IMR-90 (cell line): Measurements from ENCODE around the gene ACBD3. TPM values are rescaled to one million over a fixed set of nuclear protein-coding genes. Genes with fewer than 3 reads are reported as not detected.

Source experiments
- ATAC-seq: fragments of 200-7000 bp; cut with Tn5 transposase; 2 replicates; pipeline ENCODE4 v1.9.1; 2020; ENCODE audit warnings: low read depth, mild to moderate bottlenecking, moderate library complexity
- BruUV-seq: library from RNA; stranded (reverse); fragments of 400-500 nt; replicated peaks from 2 replicates; lab custom pipeline; 2021; lab: Mats Ljungman, UMichigan
- CTCF ChIA-PET: fragments of 300-600 bp; formaldehyde crosslinking; extraction: SDS; loops from one replicate; lab custom pipeline; 2021; ENCODE audit warnings: antibody characterized with exemption; lab: Yijun Ruan, JAX
- POLR2A ChIA-PET: fragments of 300-600 bp; sonication (Branson Sonifier 250); formaldehyde crosslinking; loops from one replicate; lab custom pipeline; 2022; ENCODE audit warnings: antibody characterized with exemption; ENCODE audit not compliant: unreplicated experiment; lab: Charles Lee
- DNase-seq: peaks from one replicate; pipeline ENCODE4 v3.0.0; 2013
- H2AFZ ChIP-seq: replicated peaks from 2 replicates; pipeline ENCODE3; 2013; ENCODE audit warnings: low read length, mild to moderate bottlenecking; ENCODE audit not compliant: poor library complexity
- H2AK5ac ChIP-seq: 2 replicates; pipeline ENCODE4 v1.6.1; 2013; ENCODE audit warnings: low read depth, low read length, inconsistent platforms
- H2AK9ac ChIP-seq: replicated peaks from 2 replicates; pipeline ENCODE3; 2013; ENCODE audit warnings: mild to moderate bottlenecking, low read depth, low read length, moderate library complexity; ENCODE audit not compliant: poor library complexity
- H2BK120ac ChIP-seq: 2 replicates; pipeline ENCODE4 v1.6.1; 2013; ENCODE audit warnings: low read depth, low read length, inconsistent platforms
- H2BK15ac ChIP-seq: 3 replicates; pipeline ENCODE4 v1.6.1; 2013; ENCODE audit warnings: low read depth, low read length, inconsistent platforms
- H2BK20ac ChIP-seq: 2 replicates; pipeline ENCODE4 v1.6.1; 2013; ENCODE audit warnings: low read depth, mild to moderate bottlenecking, inconsistent platforms, low read length, moderate library complexity
- H2BK5ac ChIP-seq: 2 replicates; pipeline ENCODE4 v1.6.1; 2013; ENCODE audit warnings: mild to moderate bottlenecking, low read depth, low read length, inconsistent platforms; ENCODE audit not compliant: poor library complexity, severe bottlenecking
- H3K14ac ChIP-seq: replicated peaks from 2 replicates; pipeline ENCODE4 v1.6.1; 2013; ENCODE audit warnings: low read depth, low read length, inconsistent platforms
- H3K18ac ChIP-seq: 2 replicates; pipeline ENCODE4 v1.6.1; 2013; ENCODE audit warnings: low read depth, low read length, control low read depth
- H3K23ac ChIP-seq: 2 replicates; pipeline ENCODE4 v1.6.1; 2013; ENCODE audit warnings: low read depth, low read length, inconsistent platforms
- H3K27ac ChIP-seq: 2 replicates; pipeline ENCODE4 v1.5.1; 2013; ENCODE audit warnings: mild to moderate bottlenecking, control low read depth, low read length; ENCODE audit not compliant: insufficient read depth
- H3K27me3 ChIP-seq: 2 replicates; pipeline ENCODE4 v1.6.1; 2013; ENCODE audit warnings: low read length; ENCODE audit not compliant: control insufficient read depth, insufficient read depth
- H3K36me3 ChIP-seq: 2 replicates; pipeline ENCODE4 v1.6.1; 2013; ENCODE audit warnings: low read length, mixed read lengths; ENCODE audit not compliant: control insufficient read depth, insufficient read depth
- H3K4ac ChIP-seq: 2 replicates; pipeline ENCODE4 v1.6.1; 2013; ENCODE audit warnings: low read depth, low read length, inconsistent platforms
- H3K4me1 ChIP-seq: 2 replicates; pipeline ENCODE4 v1.6.1; 2013; ENCODE audit warnings: low read length, mixed read lengths; ENCODE audit not compliant: control insufficient read depth, insufficient read depth
- H3K4me2 ChIP-seq: 2 replicates; pipeline ENCODE4 v1.6.1; 2013; ENCODE audit warnings: low read depth, mild to moderate bottlenecking, control low read depth, low read length, moderate library complexity
- H3K4me3 ChIP-seq: 2 replicates; pipeline ENCODE4 v1.5.1; 2013; ENCODE audit warnings: low read depth, mild to moderate bottlenecking, control low read depth, low read length, moderate library complexity; ENCODE audit not compliant: insufficient read depth
- H3K56ac ChIP-seq: 2 replicates; pipeline ENCODE4 v1.6.1; 2013; ENCODE audit warnings: low read length, inconsistent platforms; ENCODE audit not compliant: insufficient read depth; ENCODE audit errors: extremely low read depth
- H3K79me1 ChIP-seq, 2 experiments: 2 replicates each; pipeline ENCODE4 v1.6.1; 2013; ENCODE audit warnings: low read length in 2 of 2, inconsistent platforms in 1 of 2, low read depth in 1 of 2
- H3K9ac ChIP-seq: 2 replicates; pipeline ENCODE4 v1.6.1; 2013; ENCODE audit warnings: low read depth, low read length, control low read depth
- H3K9me1 ChIP-seq: 2 replicates; pipeline ENCODE4 v1.6.1; 2013; ENCODE audit warnings: low read length, inconsistent platforms; ENCODE audit not compliant: insufficient read depth
- H3K9me3 ChIP-seq: 2 replicates; pipeline ENCODE4 v1.6.1; 2013; ENCODE audit warnings: low read length; ENCODE audit not compliant: control insufficient read depth, insufficient read depth
- H4K20me1 ChIP-seq: 2 replicates; pipeline ENCODE4 v1.6.1; 2013; ENCODE audit warnings: low read length, inconsistent platforms; ENCODE audit not compliant: insufficient read depth
- H4K5ac ChIP-seq: 2 replicates; pipeline ENCODE4 v1.6.1; 2013; ENCODE audit warnings: mild to moderate bottlenecking, low read depth, low read length, control low read depth
- H4K8ac ChIP-seq, 2 experiments: 2 replicates each; pipeline ENCODE4 v1.6.1; 2013; ENCODE audit warnings: low read depth in 2 of 2, low read length in 2 of 2, control low read depth in 1 of 2, inconsistent platforms in 1 of 2
- H4K91ac ChIP-seq: 2 replicates; pipeline ENCODE4 v1.6.1; 2013; ENCODE audit warnings: low read depth, low read length, inconsistent platforms; ENCODE audit not compliant: insufficient read depth
- BHLHE40 ChIP-seq: fragments of 150-350 bp; IDR thresholded peaks from 2 replicates; pipeline ENCODE4 v1.6.1; 2016; ENCODE audit warnings: mild to moderate bottlenecking, low read depth, low read length
- CEBPB ChIP-seq: IDR thresholded peaks from 2 replicates; pipeline ENCODE4 v1.6.1; 2012; ENCODE audit warnings: low read depth, low read length, improper control_type of control experiment
- CHD1 ChIP-seq: IDR thresholded peaks from 2 replicates; pipeline ENCODE4 v1.6.1; 2012; ENCODE audit warnings: low read depth, low read length, improper control_type of control experiment
- ELK1 ChIP-seq: fragments of 150-350 bp; IDR thresholded peaks from 2 replicates; pipeline ENCODE4 v1.6.1; 2016; ENCODE audit warnings: low read depth, mild to moderate bottlenecking, low read length, moderate library complexity, borderline replicate concordance
- FOS ChIP-seq: fragments of 150-350 bp; IDR thresholded peaks from 2 replicates; pipeline ENCODE4 v1.6.1; 2016; ENCODE audit warnings: low read depth, low read length
- MAFK ChIP-seq: IDR thresholded peaks from 2 replicates; pipeline ENCODE4 v1.6.1; 2012; ENCODE audit warnings: low read depth, low read length, improper control_type of control experiment
- MAZ ChIP-seq: IDR thresholded peaks from 2 replicates; pipeline ENCODE4 v1.6.1; 2012; ENCODE audit warnings: low read depth, mild to moderate bottlenecking, low read length, improper control_type of control experiment, moderate library complexity, borderline replicate concordance
- MXI1 ChIP-seq: IDR thresholded peaks from 2 replicates; pipeline ENCODE4 v1.6.1; 2012; ENCODE audit warnings: low read depth, mild to moderate bottlenecking, low read length, moderate library complexity, borderline replicate concordance
- NFE2L2 ChIP-seq: fragments of 150-350 bp; IDR thresholded peaks from 2 replicates; pipeline ENCODE4 v1.6.1; 2016; ENCODE audit warnings: low read depth, mild to moderate bottlenecking, low read length
- POLR2A ChIP-seq: IDR thresholded peaks from 2 replicates; pipeline ENCODE4 v1.6.1; 2012; ENCODE audit warnings: mild to moderate bottlenecking, low read depth, low read length
- RAD21 ChIP-seq: IDR thresholded peaks from 2 replicates; pipeline ENCODE4 v1.6.1; 2012; ENCODE audit warnings: low read length, improper control_type of control experiment
- RCOR1 ChIP-seq: IDR thresholded peaks from 2 replicates; pipeline ENCODE4 v1.6.1; 2012; ENCODE audit warnings: mild to moderate bottlenecking, low read length, improper control_type of control experiment; ENCODE audit not compliant: insufficient replicate concordance
- RFX5 ChIP-seq: IDR thresholded peaks from 2 replicates; pipeline ENCODE4 v1.8.0; 2012; ENCODE audit warnings: low read depth, mild to moderate bottlenecking, low read length, moderate library complexity
- SMC3 ChIP-seq: fragments of 150-350 bp; IDR thresholded peaks from 2 replicates; pipeline ENCODE4 v1.6.1; 2016; ENCODE audit warnings: low read depth, mild to moderate bottlenecking, antibody characterized with exemption, low read length, moderate library complexity
- WGBS, 2 experiments: methylation state at CpG; one replicate each; pipeline versions ENCODE4 v1.1.5 to v1.1.7; 2013; ENCODE audit warnings: missing lambda C conversion rate in 2 of 2; ENCODE audit not compliant: insufficient read length in 1 of 2; ENCODE audit errors: extremely low coverage in 2 of 2; 5-methylcytosine and 5-hydroxymethylcytosine counted together
- dilution Hi-C: fragments of 300-500 bp; cut with HindIII; formaldehyde crosslinking; loops from one replicate; pipeline ENCODE4 v1.14.3; 2018; ENCODE audit warnings: low sequenced_read_pairs; ENCODE audit not compliant: unreplicated experiment
- in situ Hi-C: fragments of 300-500 bp; cut with MboI; formaldehyde crosslinking; loops from 3 replicates; pipeline ENCODE4 v1.14.3; 2019; ENCODE audit warnings: low sequenced_read_pairs, inconsistent platforms, mixed read lengths
- intact Hi-C: fragments of 100-400 bp; cut with micrococcal nuclease; formaldehyde crosslinking; loops from 2 replicates; pipeline ENCODE4 v1.10.0; 2022
- polyA plus RNA-seq, 3 experiments: library from polyadenylated mRNA; depleted of rRNA; stranded (reverse); fragments of >200 nt; gene quantifications; 2 replicates each; pipeline ENCODE4 v1.2.3, GENCODE V29; 2012; ENCODE audit warnings: low replicate concordance in 1 of 3
- total RNA-seq: library from RNA; depleted of rRNA; stranded (reverse); fragments of >200 nt; gene quantifications from 2 replicates; pipeline ENCODE4 v1.2.3, GENCODE V29; 2012
- TF ChIP-seq, protein P1 (sequence below): conservative IDR thresholded peaks from 2 replicates; pipeline ENCODE4 v1.5.1; 2012; ENCODE audit warnings: mild to moderate bottlenecking, low read depth, low read length, improper control_type of control experiment
- TF ChIP-seq, protein P2 (sequence below): fragments of 150-350 bp; IDR thresholded peaks from 2 replicates; pipeline ENCODE4 v1.6.1; 2017; ENCODE audit warnings: mild to moderate bottlenecking, antibody characterized with exemption, low read length, low read depth

ACBD3 gene
- total and polyA plus RNA-seq, 2 of the 4 experiments (the other 2 are of a cell fraction), result 30.3 to 59.7 TPM

- no CpG with 5 or more reads among the region's 8 CpGs for WGBS, 2 experiments
- H3K56ac ChIP-seq, result no peak overlapping the region
- no peak overlapping the region for H2AK5ac ChIP-seq
- peaks cover 5% of the 10 kb centered on the region; the same call in 1 of the 2 replicates for H3K9me1 ChIP-seq
- no peak overlapping the region for H3K4me2 ChIP-seq
- H3K23ac ChIP-seq, result no peak overlapping the region
- peaks cover 43% of the 10 kb centered on the region for H4K20me1 ChIP-seq
- no peak overlapping the region for H2BK120ac ChIP-seq
- no peak for DNase-seq
- no peak overlapping the region for H4K91ac ChIP-seq
- no peak overlapping the region for H3K18ac ChIP-seq
- H4K8ac ChIP-seq, result no peak overlapping the region
- H3K27me3 ChIP-seq, result no peaks in the 10 kb centered on the region
- in situ Hi-C loops, result no loop called here
- H3K27ac ChIP-seq, result no peak overlapping the region
- H3K9me3 ChIP-seq, result no peaks in the 10 kb centered on the region
- H2BK20ac ChIP-seq, result no peak overlapping the region
- H3K4me3 ChIP-seq, result no peak overlapping the region
- CTCF ChIA-PET, result interaction anchor here (1.2 kb wide), 1 partner anchor 37 kb away, joined by 3 read pairs; no protein-coding TSS in a partner anchor
- POLR2A ChIA-PET, result no interaction called here
- no peak overlapping the region for H3K9ac ChIP-seq
- TF ChIP-seq NFE2L2 (no peak), CHD1 (no peak), ELK1 (no peak), MAFK (no peak), POLR2A (no peak), FOS (no peak), BHLHE40 (no peak), CEBPB (no peak), RAD21 (no peak), SMC3 (no peak), MXI1 (no peak), RFX5 (no peak), MAZ (no peak), RCOR1 (no peak)
- TF ChIP-seq, protein P1, sequence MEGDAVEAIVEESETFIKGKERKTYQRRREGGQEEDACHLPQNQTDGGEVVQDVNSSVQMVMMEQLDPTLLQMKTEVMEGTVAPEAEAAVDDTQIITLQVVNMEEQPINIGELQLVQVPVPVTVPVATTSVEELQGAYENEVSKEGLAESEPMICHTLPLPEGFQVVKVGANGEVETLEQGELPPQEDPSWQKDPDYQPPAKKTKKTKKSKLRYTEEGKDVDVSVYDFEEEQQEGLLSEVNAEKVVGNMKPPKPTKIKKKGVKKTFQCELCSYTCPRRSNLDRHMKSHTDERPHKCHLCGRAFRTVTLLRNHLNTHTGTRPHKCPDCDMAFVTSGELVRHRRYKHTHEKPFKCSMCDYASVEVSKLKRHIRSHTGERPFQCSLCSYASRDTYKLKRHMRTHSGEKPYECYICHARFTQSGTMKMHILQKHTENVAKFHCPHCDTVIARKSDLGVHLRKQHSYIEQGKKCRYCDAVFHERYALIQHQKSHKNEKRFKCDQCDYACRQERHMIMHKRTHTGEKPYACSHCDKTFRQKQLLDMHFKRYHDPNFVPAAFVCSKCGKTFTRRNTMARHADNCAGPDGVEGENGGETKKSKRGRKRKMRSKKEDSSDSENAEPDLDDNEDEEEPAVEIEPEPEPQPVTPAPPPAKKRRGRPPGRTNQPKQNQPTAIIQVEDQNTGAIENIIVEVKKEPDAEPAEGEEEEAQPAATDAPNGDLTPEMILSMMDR, result no peak
- TF ChIP-seq, protein P2, sequence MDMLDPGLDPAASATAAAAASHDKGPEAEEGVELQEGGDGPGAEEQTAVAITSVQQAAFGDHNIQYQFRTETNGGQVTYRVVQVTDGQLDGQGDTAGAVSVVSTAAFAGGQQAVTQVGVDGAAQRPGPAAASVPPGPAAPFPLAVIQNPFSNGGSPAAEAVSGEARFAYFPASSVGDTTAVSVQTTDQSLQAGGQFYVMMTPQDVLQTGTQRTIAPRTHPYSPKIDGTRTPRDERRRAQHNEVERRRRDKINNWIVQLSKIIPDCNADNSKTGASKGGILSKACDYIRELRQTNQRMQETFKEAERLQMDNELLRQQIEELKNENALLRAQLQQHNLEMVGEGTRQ, result no peak
- dilution Hi-C loops, result no loop called here
- H2BK5ac ChIP-seq, result no peak overlapping the region
- no peak overlapping the region for H3K14ac ChIP-seq
- peaks cover 40% of the 10 kb centered on the region for H3K36me3 ChIP-seq
- H2AFZ ChIP-seq, result no peak overlapping the region
- no peak overlapping the region for H2BK15ac ChIP-seq
- no TSS peak for BruUV-seq
- no peak for ATAC-seq
- no peak overlapping the region for H2AK9ac ChIP-seq
- no peak overlapping the region for H3K4ac ChIP-seq
- H3K79me1 ChIP-seq, result peaks cover 24 to 58% of the 10 kb centered on the region in 2 experiments
- intact Hi-C loops, result no loop called here
- H4K5ac ChIP-seq, result no peak overlapping the region
- no peaks in the 10 kb centered on the region for H3K4me1 ChIP-seq
Measured at GRCh38 chr1:226162898-226163297, 23.6 kb downstream of the ACBD3 start.
